Measurements from ENCODE around the gene AKAP8L.

The AKAP8L gene

GRCh38 chr19:15379999-15380647 is 38.7 kb downstream of the AKAP8L start:
- peak overlapping the region; percentile 59 for H3K4me3 ChIP-seq (ENCODE audit: low read depth, low read length)
- no peak for TF ChIP-seq CTCF (IDR thresholded peaks at IDR 0.05; ENCODE audit: low read depth, low read length)

GRCh38 chr19:15379083-15379998 is 39.4 kb downstream of the AKAP8L start, which contains the start of gene AKAP8:
TSS of gene AKAP8 (minus strand) at chr19:15379787. CDS start at chr19:15379731, 56 bp downstream.
- H3K4me3 ChIP-seq (ENCODE audit: low read depth, low read length) = peak within 1 kb of the TSS; percentile 99
- TF ChIP-seq CTCF (IDR thresholded peaks at IDR 0.05; ENCODE audit: low read depth, low read length) = no peak

- TF ChIP-seq CTCF (IDR thresholded peaks at IDR 0.05; ENCODE audit: low read depth, low read length) = no peak
Observed at GRCh38 chr19:15378534-15379082, 40.2 kb downstream of the AKAP8L start.

GRCh38 chr19:15374796-15375440 is 43.9 kb downstream of the AKAP8L start:
- TF ChIP-seq CTCF (IDR thresholded peaks at IDR 0.05; ENCODE audit: low read depth, low read length) = no peak
- no peak overlapping the region for H3K4me3 ChIP-seq (ENCODE audit: low read depth, low read length)

More at GRCh38 chr19:15378534-15379082, 40.2 kb downstream of the AKAP8L start:
- H3K4me3 ChIP-seq (ENCODE audit: low read depth, low read length) = peak overlapping the region; percentile 99

GRCh38 chr19:15374105-15374651 is 44.6 kb downstream of the AKAP8L start:
- no peak overlapping the region for H3K4me3 ChIP-seq (ENCODE audit: low read depth, low read length)
- no peak for TF ChIP-seq CTCF (IDR thresholded peaks at IDR 0.05; ENCODE audit: low read depth, low read length)

GRCh38 chr19:15373644-15374043 is 45.1 kb downstream of the AKAP8L start:
- no peak for TF ChIP-seq CTCF (IDR thresholded peaks at IDR 0.05; ENCODE audit: low read depth, low read length)
- no peak overlapping the region for H3K4me3 ChIP-seq (ENCODE audit: low read depth, low read length)
